ENCODE data around the gene MNT. TPM values are rescaled to one million over a fixed set of nuclear protein-coding genes. Genes with fewer than 3 reads are reported as not detected.

MNT gene
- total and polyA plus RNA-seq, 9 of the 15 experiments (the other 6 are each of a cell fraction or from before 2014, with no cell fraction given), result 0.18 to 23.8 (median 5.3) TPM

DNA sequence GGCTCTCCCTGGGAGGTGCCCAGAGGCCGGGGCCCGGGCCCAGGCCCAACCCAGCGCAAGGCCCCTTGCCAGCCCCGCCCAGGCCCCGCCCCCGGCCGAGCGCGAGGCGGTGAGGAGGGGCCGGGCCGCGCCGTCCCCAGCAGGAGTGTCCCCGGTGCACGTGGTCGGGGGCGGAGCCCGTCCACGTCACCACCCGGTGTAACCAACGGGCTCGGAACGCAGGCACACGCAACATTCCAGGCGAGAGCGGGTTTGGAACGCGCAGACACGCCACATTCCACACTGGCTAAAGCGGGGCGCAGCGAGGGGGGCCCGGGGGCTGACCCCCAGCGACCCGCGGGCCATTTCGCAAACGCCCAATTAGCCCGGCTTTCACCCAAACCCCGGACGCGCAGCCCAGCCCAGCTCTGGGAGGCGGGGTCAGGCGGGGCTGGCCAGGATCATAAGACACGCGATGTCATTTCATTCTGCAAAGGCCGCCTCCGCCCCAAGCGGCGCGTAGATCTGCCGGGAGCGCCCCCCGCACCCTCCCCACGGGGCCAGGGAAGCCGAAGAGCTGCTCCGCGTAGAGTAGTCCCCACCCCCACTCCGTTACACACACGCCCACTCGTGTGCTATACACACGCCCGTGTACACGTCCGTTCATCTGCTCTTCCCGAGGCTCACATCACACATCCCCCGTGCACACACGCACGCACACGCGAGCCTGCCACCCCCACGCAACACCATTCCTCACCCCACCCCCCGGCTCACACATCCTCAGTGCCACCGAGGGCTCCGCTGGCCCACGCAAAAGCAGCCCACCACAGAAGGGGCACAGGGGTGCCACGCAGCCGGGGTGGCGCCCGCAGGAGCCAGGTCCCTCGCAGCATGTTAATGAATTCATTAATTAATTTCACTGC, 1.0 kb downstream of the MNT start (continued):
- TF ChIP-seq, protein P1, sequence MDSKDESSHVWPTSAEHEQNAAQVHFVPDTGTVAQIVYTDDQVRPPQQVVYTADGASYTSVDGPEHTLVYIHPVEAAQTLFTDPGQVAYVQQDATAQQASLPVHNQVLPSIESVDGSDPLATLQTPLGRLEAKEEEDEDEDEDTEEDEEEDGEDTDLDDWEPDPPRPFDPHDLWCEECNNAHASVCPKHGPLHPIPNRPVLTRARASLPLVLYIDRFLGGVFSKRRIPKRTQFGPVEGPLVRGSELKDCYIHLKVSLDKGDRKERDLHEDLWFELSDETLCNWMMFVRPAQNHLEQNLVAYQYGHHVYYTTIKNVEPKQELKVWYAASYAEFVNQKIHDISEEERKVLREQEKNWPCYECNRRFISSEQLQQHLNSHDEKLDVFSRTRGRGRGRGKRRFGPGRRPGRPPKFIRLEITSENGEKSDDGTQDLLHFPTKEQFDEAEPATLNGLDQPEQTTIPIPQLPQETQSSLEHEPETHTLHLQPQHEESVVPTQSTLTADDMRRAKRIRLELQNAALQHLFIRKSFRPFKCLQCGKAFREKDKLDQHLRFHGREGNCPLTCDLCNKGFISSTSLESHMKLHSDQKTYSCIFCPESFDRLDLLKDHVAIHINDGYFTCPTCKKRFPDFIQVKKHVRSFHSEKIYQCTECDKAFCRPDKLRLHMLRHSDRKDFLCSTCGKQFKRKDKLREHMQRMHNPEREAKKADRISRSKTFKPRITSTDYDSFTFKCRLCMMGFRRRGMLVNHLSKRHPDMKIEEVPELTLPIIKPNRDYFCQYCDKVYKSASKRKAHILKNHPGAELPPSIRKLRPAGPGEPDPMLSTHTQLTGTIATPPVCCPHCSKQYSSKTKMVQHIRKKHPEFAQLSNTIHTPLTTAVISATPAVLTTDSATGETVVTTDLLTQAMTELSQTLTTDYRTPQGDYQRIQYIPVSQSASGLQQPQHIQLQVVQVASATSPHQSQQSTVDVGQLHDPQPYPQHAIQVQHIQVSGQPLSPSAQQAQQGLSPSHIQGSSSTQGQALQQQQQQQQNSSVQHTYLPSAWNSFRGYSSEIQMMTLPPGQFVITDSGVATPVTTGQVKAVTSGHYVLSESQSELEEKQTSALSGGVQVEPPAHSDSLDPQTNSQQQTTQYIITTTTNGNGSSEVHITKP (IDR thresholded peaks at IDR 0.05; ENCODE audit: partially characterized antibody), result peak; percentile 69
- TF ChIP-seq GATA2 (CRISPR knock-in tag; IDR thresholded peaks at IDR 0.05), result no peak
- peak; percentile 62; the same call in 1 of the 2 replicates for TF ChIP-seq LCOR (CRISPR knock-in tag; IDR thresholded peaks at IDR 0.05)
- TF ChIP-seq NRF1 (conservative IDR thresholded peaks at IDR 0.05 in 1 of 2, IDR thresholded peaks at IDR 0.05 in 1 of 2), result peak; percentile 69 to 76
- TF ChIP-seq E2F3 (CRISPR knock-in tag; IDR thresholded peaks at IDR 0.05), result no peak
- peak; percentile 85 for TF ChIP-seq CCNT2 (IDR thresholded peaks at IDR 0.05; ENCODE audit: borderline replicate concordance, extremely low read depth, insufficient read length, low read depth, low read length)
- TF ChIP-seq, protein P2, sequence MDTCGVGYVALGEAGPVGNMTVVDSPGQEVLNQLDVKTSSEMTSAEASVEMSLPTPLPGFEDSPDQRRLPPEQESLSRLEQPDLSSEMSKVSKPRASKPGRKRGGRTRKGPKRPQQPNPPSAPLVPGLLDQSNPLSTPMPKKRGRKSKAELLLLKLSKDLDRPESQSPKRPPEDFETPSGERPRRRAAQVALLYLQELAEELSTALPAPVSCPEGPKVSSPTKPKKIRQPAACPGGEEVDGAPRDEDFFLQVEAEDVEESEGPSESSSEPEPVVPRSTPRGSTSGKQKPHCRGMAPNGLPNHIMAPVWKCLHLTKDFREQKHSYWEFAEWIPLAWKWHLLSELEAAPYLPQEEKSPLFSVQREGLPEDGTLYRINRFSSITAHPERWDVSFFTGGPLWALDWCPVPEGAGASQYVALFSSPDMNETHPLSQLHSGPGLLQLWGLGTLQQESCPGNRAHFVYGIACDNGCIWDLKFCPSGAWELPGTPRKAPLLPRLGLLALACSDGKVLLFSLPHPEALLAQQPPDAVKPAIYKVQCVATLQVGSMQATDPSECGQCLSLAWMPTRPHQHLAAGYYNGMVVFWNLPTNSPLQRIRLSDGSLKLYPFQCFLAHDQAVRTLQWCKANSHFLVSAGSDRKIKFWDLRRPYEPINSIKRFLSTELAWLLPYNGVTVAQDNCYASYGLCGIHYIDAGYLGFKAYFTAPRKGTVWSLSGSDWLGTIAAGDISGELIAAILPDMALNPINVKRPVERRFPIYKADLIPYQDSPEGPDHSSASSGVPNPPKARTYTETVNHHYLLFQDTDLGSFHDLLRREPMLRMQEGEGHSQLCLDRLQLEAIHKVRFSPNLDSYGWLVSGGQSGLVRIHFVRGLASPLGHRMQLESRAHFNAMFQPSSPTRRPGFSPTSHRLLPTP (IDR thresholded peaks at IDR 0.05; ENCODE audit: borderline replicate concordance, extremely low read depth, insufficient read length), result no peak
- peak; percentile 56; the same call in 1 of the 2 replicates for TF ChIP-seq MXI1 (IDR thresholded peaks at IDR 0.05; ENCODE audit: low read depth, low read length)
- TF ChIP-seq, protein P3, sequence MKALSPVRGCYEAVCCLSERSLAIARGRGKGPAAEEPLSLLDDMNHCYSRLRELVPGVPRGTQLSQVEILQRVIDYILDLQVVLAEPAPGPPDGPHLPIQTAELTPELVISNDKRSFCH (CRISPR knock-in tag; IDR thresholded peaks at IDR 0.05), result no peak
- TF ChIP-seq, protein P3 (tag; IDR thresholded peaks at IDR 0.05), result no peak
- peak; percentile 83 for TF ChIP-seq SP1 (CRISPR knock-in tag; IDR thresholded peaks at IDR 0.05)
- TF ChIP-seq MAFG (tag; conservative IDR thresholded peaks at IDR 0.05), result no peak
- TF ChIP-seq CCAR2 (IDR thresholded peaks at IDR 0.05; ENCODE audit: low read depth, low read length), result no peak
- TF ChIP-seq RBM17 (IDR thresholded peaks at IDR 0.05; ENCODE audit: borderline replicate concordance, low read depth, low read length), result no peak
- TF ChIP-seq SMAD4 (CRISPR knock-in tag; conservative IDR thresholded peaks at IDR 0.05), result 0 out of 2 replicates have a peak, but pooled peaks have one; percentile 19
- TF ChIP-seq HNRNPL (IDR thresholded peaks at IDR 0.05; ENCODE audit: low read depth, low read length), result peak; percentile 88
- no peak for TF ChIP-seq ZNF696 (CRISPR knock-in tag; conservative IDR thresholded peaks at IDR 0.05)
- no peak for TF ChIP-seq ZNF263 (CRISPR knock-in tag; IDR thresholded peaks at IDR 0.05; ENCODE audit: borderline replicate concordance)
- no peak for TF ChIP-seq SIX5 (IDR thresholded peaks at IDR 0.05; ENCODE audit: borderline replicate concordance in 1 of 2, insufficient read depth in 1 of 2, low read depth in 1 of 2, low read length in 2 of 2)

All from K562 (cell line).